GM12878 (cell line): Measurements from ENCODE around the gene CAMK4. TPM values are rescaled to one million over a fixed set of nuclear protein-coding genes. Genes with fewer than 3 reads are reported as not detected.

Experiments
- ATAC-seq: fragments of 200-7000 bp; cut with Tn5 transposase; 3 replicates; pipeline ENCODE4 v1.9.1; 2020; ENCODE audit warnings: mild to moderate bottlenecking, moderate library complexity
- BruUV-seq: library from RNA; stranded (reverse); fragments of 400-500 nt; replicated peaks from 2 replicates; lab custom pipeline; 2021; lab: Mats Ljungman, UMichigan
- CTCF ChIA-PET: fragments of 300-600 bp; sonication (Branson Sonifier 250); formaldehyde crosslinking; extraction: SDS; loops from one replicate; lab custom pipeline; 2021; ENCODE audit warnings: inconsistent platforms; lab: Yijun Ruan, JAX
- POLR2A ChIA-PET: fragments of 350-600 bp; formaldehyde crosslinking; extraction: SDS; loops from one replicate; lab custom pipeline; 2021; ENCODE audit warnings: inconsistent platforms; lab: Charles Lee
- RAD21 ChIA-PET: fragments of 300-600 bp; sonication (Branson Sonifier 250); formaldehyde crosslinking; loops from one replicate; lab custom pipeline; 2023; ENCODE audit warnings: antibody characterized with exemption; ENCODE audit not compliant: unreplicated experiment; lab: Charles Lee
- SMC1A ChIA-PET: fragments of 300-600 bp; sonication (Branson Sonifier 250); formaldehyde crosslinking; loops from one replicate; lab custom pipeline; 2023; ENCODE audit not compliant: unreplicated experiment, uncharacterized antibody; lab: Charles Lee
- DNase-seq: peaks from one replicate; pipeline ENCODE4 v3.0.0-alpha.2; 2011; ENCODE audit warnings: low read depth, low spot score
- FAIRE-seq: peaks from 3 replicates; lab custom pipeline; 2011; peaks lifted over from hg19 to GRCh38; lab: Jason Lieb, UNC
- H2AFZ ChIP-seq: 2 replicates; pipeline ENCODE4 v1.6.0; 2011; ENCODE audit warnings: low read depth, low read length, control low read depth; ENCODE audit not compliant: control insufficient read depth
- H3K27ac ChIP-seq: 2 replicates; pipeline ENCODE4 v1.5.1; 2011; ENCODE audit warnings: control low read depth; ENCODE audit not compliant: control insufficient read depth, insufficient read depth
- H3K27me3 ChIP-seq, 2 experiments: replicated peaks in 1 of 2; 2 replicates each; pipeline versions ENCODE4 v1.6.0 to v1.6.1; 2011; ENCODE audit warnings: low read length in 1 of 2; ENCODE audit not compliant: control insufficient read depth in 2 of 2, insufficient read depth in 2 of 2
- H3K36me3 ChIP-seq, 2 experiments: 2 replicates each; pipeline ENCODE4 v1.5.1; 2011; ENCODE audit warnings: low read length in 1 of 2; ENCODE audit not compliant: control insufficient read depth in 2 of 2, insufficient read depth in 2 of 2
- H3K4me1 ChIP-seq: 2 replicates; pipeline ENCODE4 v1.6.1; 2011; ENCODE audit warnings: mild to moderate bottlenecking, low read length, moderate library complexity, mixed read lengths; ENCODE audit not compliant: control insufficient read depth, insufficient read depth
- H3K4me2 ChIP-seq: 2 replicates; pipeline ENCODE4 v1.6.0; 2011; ENCODE audit warnings: control low read depth; ENCODE audit not compliant: control insufficient read depth, insufficient read depth
- H3K4me3 ChIP-seq: fragments of 200-600 bp; sonication (generic); 2 replicates; pipeline ENCODE4 v1.5.1; 2016
- H3K79me2 ChIP-seq: 2 replicates; pipeline ENCODE4 v1.6.0; 2011; ENCODE audit warnings: low read length; ENCODE audit not compliant: control insufficient read depth, insufficient read depth
- H3K9ac ChIP-seq: 2 replicates; pipeline ENCODE4 v1.8.0; 2011; ENCODE audit warnings: low read length, control low read depth, mixed read lengths; ENCODE audit not compliant: control insufficient read depth, insufficient read depth
- H3K9me3 ChIP-seq: replicated peaks from 3 replicates; pipeline ENCODE4 v1.5.1; 2011; ENCODE audit warnings: mild to moderate bottlenecking, low read length; ENCODE audit not compliant: control insufficient read depth, insufficient read depth
- H4K20me1 ChIP-seq: 2 replicates; pipeline ENCODE4 v1.6.0; 2011; ENCODE audit not compliant: control insufficient read depth, insufficient read depth
- ATF7 ChIP-seq: fragments of 450-650 bp; IDR thresholded peaks from 2 replicates; pipeline ENCODE4 v1.6.1; 2016; ENCODE audit warnings: low read depth, mild to moderate bottlenecking
- BRCA1 ChIP-seq: IDR thresholded peaks from 2 replicates; pipeline ENCODE4 v1.6.1; 2011; ENCODE audit warnings: low read depth, low read length, improper control_type of control experiment
- CEBPZ ChIP-seq: fragments of 150-350 bp; IDR thresholded peaks from 2 replicates; pipeline ENCODE4 v1.6.1; 2016; ENCODE audit warnings: low read depth, low read length
- CHD2 ChIP-seq: IDR thresholded peaks from 2 replicates; pipeline ENCODE4 v1.6.1; 2011; ENCODE audit warnings: low read depth, low read length, improper control_type of control experiment, borderline replicate concordance
- CREM ChIP-seq: IDR thresholded peaks from 2 replicates; pipeline ENCODE4 v1.6.1; 2014; ENCODE audit warnings: antibody characterized with exemption, low read depth
- EP300 ChIP-seq, 2 experiments: fragments of 150-350 bp in 1 of 2; IDR thresholded peaks; 2 replicates each; pipeline ENCODE4 v1.6.1; 2011 to 2012; ENCODE audit warnings: low read depth in 2 of 2, low read length in 2 of 2, borderline replicate concordance in 1 of 2, improper control_type of control experiment in 1 of 2, inconsistent platforms in 1 of 2; ENCODE audit not compliant: control insufficient read depth in 1 of 2
- FOXM1 ChIP-seq: IDR thresholded peaks from 2 replicates; pipeline ENCODE4 v1.6.1; 2012; ENCODE audit warnings: low read depth, mild to moderate bottlenecking, inconsistent platforms, low read length, moderate library complexity
- WGBS: methylation state at CpG from one replicate; pipeline ENCODE4 v1.1.6; 2016; ENCODE audit warnings: low lambda C conversion rate; ENCODE audit not compliant: insufficient replicate concordance, insufficient coverage; ENCODE audit errors: missing lambda C conversion rate; 5-methylcytosine and 5-hydroxymethylcytosine counted together
- in situ Hi-C: fragments of 300-500 bp; cut with MboI; formaldehyde crosslinking; loops from 9 replicates; pipeline ENCODE4 v1.14.3; 2018; ENCODE audit warnings: mixed read lengths
- intact Hi-C: fragments of 100-400 bp; cut with micrococcal nuclease; formaldehyde crosslinking; loops from one replicate; pipeline ENCODE4 v1.14.2; 2022; ENCODE audit not compliant: unreplicated experiment
- polyA plus RNA-seq, 11 experiments: library from polyadenylated mRNA; depleted of rRNA in 4 of 11; unstranded in 6 of 11; stranded (reverse) in 5 of 11; fragments of >200 nt; fragmentation: Nextera tagmentation in 4 of 11; fragmentation: Illumina TruSeq in 1 of 11; extraction: Ambion mirVana in 4 of 11; extraction: Trizol in 1 of 11; gene quantifications; 1 replicate in 1 of 11; 2 replicates in 10 of 11; pipeline versions ENCODE4 v1.2.1 to v1.2.3, GENCODE V29; 2011 to 2016; ENCODE audit warnings: inconsistent platforms in 2 of 11, missing spikeins in 2 of 11, low read depth in 1 of 11
- total RNA-seq, 4 experiments: library from RNA; depleted of rRNA in 3 of 4; stranded (reverse); fragments of >200 nt in 3 of 4; fragmentation: Illumina TruSeq in 1 of 4; extraction: Trizol in 1 of 4; gene quantifications; 2 replicates each; pipeline versions ENCODE4 v1.2.1 to v1.2.3, GENCODE V29; 2013 to 2021

CAMK4 gene
- total and polyA plus RNA-seq, 10 of the 15 experiments (the other 5 are each of a cell fraction or from before 2014, with no cell fraction given): 13.3 to 51.9 (median 35.3) TPM

GRCh38 chr5:111385970-111386831 is 162.0 kb downstream of the CAMK4 start:
- ATAC-seq (no peak), DNase-seq (no peak), FAIRE-seq (no peak)
- H3K79me2 ChIP-seq: no peaks in the 10 kb centered on the region
- H4K20me1 ChIP-seq: no peaks in the 10 kb centered on the region
- H3K4me2 ChIP-seq: no peak overlapping the region
- in situ Hi-C loops (no loop called here), intact Hi-C loops (no loop called here)
- H2AFZ ChIP-seq: no peak overlapping the region
- H3K36me3 ChIP-seq: peaks cover 0 to 7% of the 10 kb centered on the region in 2 experiments; a peak in 1 of 4 replicates
- TF ChIP-seq CHD2 (no peak), CEBPZ (no peak), ATF7 (peak; percentile 36; the same call in 1 of the 2 replicates), BRCA1 (no peak), FOXM1 (no peak), EP300 (IDR thresholded peaks at IDR 0.05; ENCODE audit: borderline replicate concordance in 1 of 2, control insufficient read depth in 1 of 2, low read depth in 2 of 2, low read length in 2 of 2) (no peak), CREM (no peak)
- WGBS: 91% methylated on average over 7 of the region's 7 CpGs
- H3K27me3 ChIP-seq: no peaks in the 10 kb centered on the region
- ChIA-PET POLR2A (interaction anchor here (0.9 kb wide), 1 partner anchor 131 kb away, joined by 3 read pairs; no protein-coding TSS in a partner anchor), CTCF (interaction anchor here (1.0 to 1.9 kb wide), 2 partner anchors 9 to 230 kb away, joined by 4 to 5 read pairs; no protein-coding TSS in a partner anchor), SMC1A (interaction anchor here (0.9 to 1.9 kb wide), 4 partner anchors 8 to 13 kb away, joined by 3 to 8 read pairs (median 4); no protein-coding TSS in a partner anchor), RAD21 (no interaction called here)
- no TSS peak for BruUV-seq
- H3K4me3 ChIP-seq: no peak overlapping the region
- H3K27ac ChIP-seq: no peak overlapping the region
- no peak overlapping the region for H3K9ac ChIP-seq
- H3K4me1 ChIP-seq: no peaks in the 10 kb centered on the region
- H3K9me3 ChIP-seq: no peaks in the 10 kb centered on the region
